ENCODE measurements around the gene NOL9. TPM values are rescaled to one million over a fixed set of nuclear protein-coding genes. Genes with fewer than 3 reads are reported as not detected.
"Not testable (repeated sequence)": the region's sequence is repeated elsewhere in the genome, so short reads cannot be mapped to it uniquely, and the experiment has no call there.

NOL9 gene
- total RNA-seq, 2 experiments from 2014 or later = 24.6 to 29.6 TPM

- Mint-ChIP-seq H3K4me3 (peak overlapping the region; percentile 24), H3K9me3 (no peaks in the 10 kb centered on the region), H3K36me3 (ENCODE audit: low read depth) (no peaks in the 10 kb centered on the region), H3K27ac (no peak overlapping the region), H3K27me3 (ENCODE audit: low read depth) (no peaks in the 10 kb centered on the region), H3K4me1 (ENCODE audit: low read depth) (peaks cover 33% of the 10 kb centered on the region)
- no peak for DNase-seq
- intact Hi-C loops (cut with micrococcal nuclease) = no loop called here
- CTCF ChIA-PET = interaction anchor here (0.6 kb wide), 1 partner anchor 58 kb away, joined by 3 read pairs; the partner anchor contains the start of gene NOL9
Measured at GRCh38 chr1:6495540-6496364, 58.6 kb downstream of the NOL9 start.

GRCh38 chr1:6495041-6495441 lies 59.3 kb downstream of the NOL9 start:
- CTCF ChIA-PET = interaction anchor here (0.9 kb wide), 1 partner anchor 15 kb away, joined by 4 read pairs; no protein-coding TSS in a partner anchor
- Mint-ChIP-seq H3K4me1 (ENCODE audit: low read depth) (peaks cover 33% of the 10 kb centered on the region), H3K9me3 (no peaks in the 10 kb centered on the region), H3K36me3 (ENCODE audit: low read depth) (no peaks in the 10 kb centered on the region), H3K27ac (no peak overlapping the region), H3K27me3 (ENCODE audit: low read depth) (no peaks in the 10 kb centered on the region), H3K4me3 (no peak overlapping the region)
- DNase-seq = no peak
- intact Hi-C loops (cut with micrococcal nuclease) = no loop called here

- no peak overlapping the region for H3K27ac Mint-ChIP-seq
- H3K36me3 Mint-ChIP-seq (ENCODE audit: low read depth) = no peaks in the 10 kb centered on the region
- intact Hi-C loops (cut with micrococcal nuclease) = loop anchor here (5.0 kb wide), 1 partner anchor 47 kb away; no protein-coding TSS in a partner anchor
- peaks cover 33% of the 10 kb centered on the region for H3K4me1 Mint-ChIP-seq (ENCODE audit: low read depth)
- CTCF ChIA-PET = interaction anchor here (0.9 kb wide), 1 partner anchor 15 kb away, joined by 4 read pairs; no protein-coding TSS in a partner anchor
- H3K9me3 Mint-ChIP-seq = no peaks in the 10 kb centered on the region
- no peaks in the 10 kb centered on the region for H3K27me3 Mint-ChIP-seq (ENCODE audit: low read depth)
- H3K4me3 Mint-ChIP-seq = no peak overlapping the region
- no peak for DNase-seq
Measured at GRCh38 chr1:6494627-6495026, 59.7 kb downstream of the NOL9 start.

- H3K36me3 Mint-ChIP-seq (ENCODE audit: low read depth); DNase-seq; H3K9me3 Mint-ChIP-seq; H3K27ac Mint-ChIP-seq; H3K4me3 Mint-ChIP-seq; H3K27me3 Mint-ChIP-seq (ENCODE audit: low read depth): not testable (repeated sequence)
- intact Hi-C loops (cut with micrococcal nuclease) = loop anchor here (5.0 kb wide), 1 partner anchor 47 kb away; no protein-coding TSS in a partner anchor
- H3K4me1 Mint-ChIP-seq (ENCODE audit: low read depth) = peaks cover 33% of the 10 kb centered on the region
- CTCF ChIA-PET = interaction anchor here (0.6 kb wide), 1 partner anchor 87 kb away, joined by 3 read pairs; no protein-coding TSS in a partner anchor
Measured at GRCh38 chr1:6493834-6494223, 60.5 kb downstream of the NOL9 start.

DNA sequence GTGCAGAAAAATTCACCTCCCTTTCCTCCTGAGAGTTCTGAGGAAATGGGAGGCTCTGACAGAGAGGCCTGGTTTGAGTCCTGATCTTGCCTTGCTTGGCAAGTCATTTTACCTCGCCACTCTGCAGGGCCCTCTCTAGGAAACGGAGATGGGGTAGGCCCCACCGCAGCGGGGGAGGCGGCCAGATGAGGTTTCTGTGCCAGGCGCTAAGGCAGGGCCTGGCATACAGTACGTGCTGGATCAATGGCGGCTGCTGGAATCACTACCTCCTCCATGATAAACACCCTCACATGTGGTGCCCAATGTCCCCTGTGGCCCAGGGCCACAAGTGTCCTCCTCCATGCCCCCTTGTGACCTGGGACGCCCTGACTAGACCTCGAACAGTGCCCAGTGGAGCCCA lies 62.3 kb downstream of the NOL9 start:
- intact Hi-C loops (cut with micrococcal nuclease) = loop anchor here (1.0 to 5.0 kb wide), 4 partner anchors 45 to 154 kb away; no protein-coding TSS in a partner anchor
- Mint-ChIP-seq H3K27ac (no peak overlapping the region), H3K36me3 (ENCODE audit: low read depth) (no peaks in the 10 kb centered on the region), H3K4me3 (peak overlapping the region; percentile 72), H3K9me3 (no peaks in the 10 kb centered on the region), H3K4me1 (ENCODE audit: low read depth) (peaks cover 24% of the 10 kb centered on the region), H3K27me3 (ENCODE audit: low read depth) (no peaks in the 10 kb centered on the region)
- CTCF ChIA-PET = interaction anchor here (0.6 to 2.1 kb wide), 6 partner anchors 20 to 234 kb away, joined by 3 to 7 read pairs (median 4); partner anchors contain the start of genes NOL9 and TAS1R1
- no peak for DNase-seq

DNA sequence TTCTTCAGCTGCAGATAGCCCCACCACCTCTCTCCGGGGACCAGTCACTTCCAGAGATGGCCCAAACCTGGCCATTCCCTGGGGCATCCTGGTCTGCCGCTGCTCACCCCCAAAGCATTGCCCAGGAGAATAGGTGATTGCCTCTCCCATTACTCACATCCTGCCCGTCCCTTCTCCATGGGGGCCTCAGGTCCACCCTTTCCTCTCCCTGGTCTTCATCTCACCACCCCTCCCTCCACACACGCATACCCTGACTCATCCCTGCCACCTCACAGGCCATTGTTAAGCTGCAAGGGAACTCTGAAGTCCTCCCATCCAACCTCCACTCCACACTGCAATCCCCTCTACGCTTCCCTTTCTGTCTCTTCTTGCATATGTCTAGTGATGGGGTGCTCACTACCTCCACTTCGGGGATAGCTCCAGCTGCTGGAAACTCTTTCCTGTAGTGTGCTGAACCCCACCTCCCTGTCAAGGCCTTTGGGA lies 62.8 kb downstream of the NOL9 start, which contains the start of gene PLEKHG5:
Gene PLEKHG5 (minus strand): TSS at position 188 of the 483 bp plus-strand sequence. CDS start 14,096 bp downstream, outside the sequence.
- H3K36me3 Mint-ChIP-seq (ENCODE audit: low read depth) = no peaks in the 10 kb centered on the region
- H3K27me3 Mint-ChIP-seq (ENCODE audit: low read depth) = peaks cover 1% of the 10 kb centered on the region
- intact Hi-C loops (cut with micrococcal nuclease) = loop anchor here (1.0 to 5.0 kb wide), 4 partner anchors 44 to 155 kb away; no protein-coding TSS in a partner anchor
- H3K4me1 Mint-ChIP-seq (ENCODE audit: low read depth) = peaks cover 23% of the 10 kb centered on the region
- H3K9me3 Mint-ChIP-seq = no peaks in the 10 kb centered on the region
- CTCF ChIA-PET = interaction anchor here (0.6 to 3.4 kb wide), 10 partner anchors 11 to 235 kb away, joined by 3 to 19 read pairs (median 4); partner anchors contain the start of genes NOL9 and TAS1R1
- peak within 1 kb of the TSS; percentile 51 for H3K27ac Mint-ChIP-seq
- H3K4me3 Mint-ChIP-seq = peak within 1 kb of the TSS; percentile 72
- DNase-seq = peak; percentile 52

- no peak for DNase-seq
- Mint-ChIP-seq H3K9me3 (no peaks in the 10 kb centered on the region), H3K36me3 (ENCODE audit: low read depth) (no peaks in the 10 kb centered on the region), H3K27me3 (ENCODE audit: low read depth) (peaks cover 6% of the 10 kb centered on the region), H3K4me3 (peak overlapping the region; percentile 72), H3K27ac (peak overlapping the region; percentile 51), H3K4me1 (ENCODE audit: low read depth) (peaks cover 25% of the 10 kb centered on the region)
- CTCF ChIA-PET = interaction anchor here (1.0 to 3.4 kb wide), 12 partner anchors 8 to 210 kb away, joined by 3 to 19 read pairs (median 4); partner anchors contain the start of genes DNAJC11, NOL9 and TAS1R1
- intact Hi-C loops (cut with micrococcal nuclease) = loop anchor here (1.0 to 5.0 kb wide), 4 partner anchors 44 to 155 kb away; no protein-coding TSS in a partner anchor
Measured at GRCh38 chr1:6491081-6491449, 63.2 kb downstream of the NOL9 start.

- H3K27me3 Mint-ChIP-seq (ENCODE audit: low read depth) = peaks cover 10% of the 10 kb centered on the region
- no peaks in the 10 kb centered on the region for H3K9me3 Mint-ChIP-seq
- intact Hi-C loops (cut with micrococcal nuclease) = loop anchor here (1.0 to 5.0 kb wide), 7 partner anchors 30 to 156 kb away; partner anchors contain the start of gene NOL9
- H3K4me3 Mint-ChIP-seq = peak overlapping the region; percentile 72
- DNase-seq = peak; percentile 78
- CTCF ChIA-PET = interaction anchor here (0.5 to 3.4 kb wide), 24 partner anchors 9 to 211 kb away, joined by 3 to 19 read pairs (median 4); partner anchors contain the start of genes DNAJC11, HES2, NOL9 and TAS1R1
- H3K4me1 Mint-ChIP-seq (ENCODE audit: low read depth) = peaks cover 24% of the 10 kb centered on the region
- H3K27ac Mint-ChIP-seq = peak overlapping the region; percentile 51
- no peaks in the 10 kb centered on the region for H3K36me3 Mint-ChIP-seq (ENCODE audit: low read depth)
Measured at GRCh38 chr1:6490181-6491080, 63.9 kb downstream of the NOL9 start.

- H3K27me3 Mint-ChIP-seq (ENCODE audit: low read depth) = peaks cover 10% of the 10 kb centered on the region
- H3K4me3 Mint-ChIP-seq = peak overlapping the region; percentile 72
- H3K36me3 Mint-ChIP-seq (ENCODE audit: low read depth) = no peaks in the 10 kb centered on the region
- intact Hi-C loops (cut with micrococcal nuclease) = loop anchor here (1.0 to 5.0 kb wide), 9 partner anchors 29 to 728 kb away; partner anchors contain the start of gene NOL9
- H3K4me1 Mint-ChIP-seq (ENCODE audit: low read depth) = peaks cover 24% of the 10 kb centered on the region
- H3K9me3 Mint-ChIP-seq = no peaks in the 10 kb centered on the region
- peak overlapping the region; percentile 36 for H3K27ac Mint-ChIP-seq
- DNase-seq = peak; percentile 87
- CTCF ChIA-PET = interaction anchor here (0.7 to 3.4 kb wide), 20 partner anchors 10 to 212 kb away, joined by 3 to 19 read pairs (median 4); partner anchors contain the start of genes DNAJC11, HES2, NOL9 and TAS1R1
Measured at GRCh38 chr1:6489799-6490180, 64.5 kb downstream of the NOL9 start.

DNA sequence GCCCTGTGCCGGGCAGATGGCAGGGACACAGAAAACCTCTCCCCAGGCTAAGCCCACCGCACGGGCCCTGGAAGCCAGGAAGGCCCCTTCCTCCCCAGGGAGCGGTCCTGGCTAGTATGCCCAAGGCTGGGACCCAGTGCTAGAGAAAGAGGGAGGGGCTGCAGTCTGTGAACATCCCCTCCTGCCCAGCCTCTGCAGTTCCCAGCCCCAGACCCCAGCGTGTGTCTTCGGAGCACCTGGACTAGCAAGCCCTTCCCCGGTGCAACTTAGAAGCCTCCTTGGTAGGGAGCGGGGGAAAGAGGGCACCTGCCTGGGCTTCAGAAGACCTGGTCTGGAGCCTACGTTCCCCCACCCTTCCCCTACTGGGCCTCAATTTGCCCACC lies 64.9 kb downstream of the NOL9 start:
- no peak for DNase-seq
- peaks cover 14% of the 10 kb centered on the region for H3K27me3 Mint-ChIP-seq (ENCODE audit: low read depth)
- H3K9me3 Mint-ChIP-seq = no peaks in the 10 kb centered on the region
- H3K4me1 Mint-ChIP-seq (ENCODE audit: low read depth) = peaks cover 24% of the 10 kb centered on the region
- no peak overlapping the region for H3K27ac Mint-ChIP-seq
- CTCF ChIA-PET = interaction anchor here (0.9 to 4.1 kb wide), 14 partner anchors 9 to 155 kb away, joined by 3 to 19 read pairs (median 6); partner anchors contain the start of genes HES2, NOL9 and TAS1R1
- intact Hi-C loops (cut with micrococcal nuclease) = loop anchor here (5.0 kb wide), 3 partner anchors 33 to 728 kb away; no protein-coding TSS in a partner anchor
- H3K4me3 Mint-ChIP-seq = no peak overlapping the region
- H3K36me3 Mint-ChIP-seq (ENCODE audit: low read depth) = no peaks in the 10 kb centered on the region
